ENCODE results near the gene TMC5.

Gene TMC5

DNA sequence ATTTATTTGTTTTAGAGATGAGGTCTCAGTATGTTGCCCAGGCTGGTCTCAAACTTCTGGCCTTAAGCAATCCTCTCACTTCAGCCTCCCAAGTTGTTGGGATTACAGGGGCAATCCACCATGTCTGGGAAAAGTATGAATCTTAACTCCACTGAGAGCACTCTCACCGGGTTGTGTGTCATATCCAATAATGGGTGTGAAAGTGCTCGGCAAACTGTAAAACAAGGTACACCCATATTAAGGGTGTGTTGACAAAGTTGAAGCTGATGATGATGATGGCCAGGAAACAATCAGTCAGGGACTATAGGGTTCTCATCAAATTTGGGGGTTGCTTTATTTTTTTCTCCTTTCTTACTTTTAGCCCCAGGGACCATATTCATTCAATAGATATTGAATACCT lies 25.3 kb upstream of the TMC5 start:
- TF ChIP-seq, protein P1, sequence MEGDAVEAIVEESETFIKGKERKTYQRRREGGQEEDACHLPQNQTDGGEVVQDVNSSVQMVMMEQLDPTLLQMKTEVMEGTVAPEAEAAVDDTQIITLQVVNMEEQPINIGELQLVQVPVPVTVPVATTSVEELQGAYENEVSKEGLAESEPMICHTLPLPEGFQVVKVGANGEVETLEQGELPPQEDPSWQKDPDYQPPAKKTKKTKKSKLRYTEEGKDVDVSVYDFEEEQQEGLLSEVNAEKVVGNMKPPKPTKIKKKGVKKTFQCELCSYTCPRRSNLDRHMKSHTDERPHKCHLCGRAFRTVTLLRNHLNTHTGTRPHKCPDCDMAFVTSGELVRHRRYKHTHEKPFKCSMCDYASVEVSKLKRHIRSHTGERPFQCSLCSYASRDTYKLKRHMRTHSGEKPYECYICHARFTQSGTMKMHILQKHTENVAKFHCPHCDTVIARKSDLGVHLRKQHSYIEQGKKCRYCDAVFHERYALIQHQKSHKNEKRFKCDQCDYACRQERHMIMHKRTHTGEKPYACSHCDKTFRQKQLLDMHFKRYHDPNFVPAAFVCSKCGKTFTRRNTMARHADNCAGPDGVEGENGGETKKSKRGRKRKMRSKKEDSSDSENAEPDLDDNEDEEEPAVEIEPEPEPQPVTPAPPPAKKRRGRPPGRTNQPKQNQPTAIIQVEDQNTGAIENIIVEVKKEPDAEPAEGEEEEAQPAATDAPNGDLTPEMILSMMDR (IDR thresholded peaks at IDR 0.05): no peak
- no peak for TF ChIP-seq ZFX (IDR thresholded peaks at IDR 0.05; ENCODE audit: borderline replicate concordance)
- no peak overlapping the region for H3K27ac ChIP-seq

DNA sequence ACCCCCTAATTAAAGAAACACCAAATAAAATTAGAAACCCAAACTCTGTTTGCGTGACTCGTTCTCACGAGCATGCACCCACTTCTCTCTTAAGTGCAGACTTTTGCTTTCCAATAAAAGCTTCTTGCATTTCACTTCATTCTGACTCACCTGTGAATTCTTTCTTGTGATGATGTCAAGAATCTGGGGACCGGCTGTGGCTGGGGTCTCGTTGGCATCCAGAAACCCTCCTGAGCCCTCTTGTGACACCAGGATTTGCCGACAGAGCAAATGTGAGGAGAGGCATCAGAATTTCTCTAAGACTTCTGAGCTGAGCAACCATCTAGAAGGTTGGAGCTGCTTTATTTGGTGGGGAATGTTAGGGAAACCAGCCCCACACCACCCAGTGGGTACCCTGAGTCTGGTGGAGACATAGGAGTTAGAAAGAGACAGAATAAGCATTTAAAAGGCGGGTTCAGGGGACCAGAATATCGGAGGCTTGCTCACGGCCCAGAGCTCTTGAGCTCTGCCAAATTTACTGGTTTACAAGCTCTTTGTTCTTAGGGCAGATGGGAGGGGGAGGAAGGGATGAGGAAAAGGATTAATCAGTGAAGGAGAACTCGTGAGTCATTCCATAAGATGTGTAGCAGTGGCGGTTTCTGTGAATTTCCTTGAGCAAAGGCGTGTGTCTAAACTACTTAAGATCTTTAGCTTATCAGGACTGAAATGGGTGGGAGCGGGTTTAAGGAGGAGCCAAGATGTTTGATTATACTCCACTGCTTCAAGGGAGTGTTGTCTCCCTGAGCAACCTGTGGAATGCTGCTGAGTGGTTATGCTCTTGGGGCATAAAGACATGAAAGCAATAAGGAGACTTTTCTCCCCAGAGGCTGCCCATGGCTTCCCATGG lies 24.2 kb upstream of the TMC5 start:
- peak overlapping the region; percentile 36 for H3K27ac ChIP-seq
- TF ChIP-seq, protein P1 (IDR thresholded peaks at IDR 0.05): no peak
- TF ChIP-seq ZFX (IDR thresholded peaks at IDR 0.05; ENCODE audit: borderline replicate concordance): no peak

DNA sequence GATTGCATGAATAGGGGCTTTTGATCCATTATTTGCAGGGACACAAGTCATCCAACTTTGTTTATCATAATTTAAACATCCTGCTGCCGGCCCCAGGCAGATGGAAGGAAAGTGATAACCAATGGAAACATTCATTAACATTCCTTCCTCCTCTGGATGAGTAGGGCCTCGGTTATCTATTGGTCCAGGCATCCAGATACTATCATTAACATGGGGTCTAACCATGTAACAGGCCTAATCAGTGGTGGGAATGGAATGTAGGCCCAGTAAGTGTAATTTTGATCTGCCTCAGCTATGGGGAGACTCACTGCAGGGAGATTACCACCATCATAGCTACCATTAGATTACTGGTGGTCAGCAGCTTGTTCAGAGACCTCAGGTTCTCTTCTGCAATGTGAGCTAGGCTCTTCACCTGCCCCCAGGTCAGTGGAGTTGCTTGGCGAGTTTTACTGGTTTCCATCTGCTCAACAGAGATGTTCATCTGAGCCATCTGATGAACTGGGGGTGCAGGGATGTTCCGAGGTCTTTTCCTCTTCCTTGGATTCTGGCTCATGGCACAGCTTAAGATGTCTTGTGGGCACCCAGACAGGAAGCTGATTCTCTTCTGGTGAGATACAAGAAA lies 21.9 kb upstream of the TMC5 start:
- H3K27ac ChIP-seq: peak overlapping the region; percentile 53

DNA sequence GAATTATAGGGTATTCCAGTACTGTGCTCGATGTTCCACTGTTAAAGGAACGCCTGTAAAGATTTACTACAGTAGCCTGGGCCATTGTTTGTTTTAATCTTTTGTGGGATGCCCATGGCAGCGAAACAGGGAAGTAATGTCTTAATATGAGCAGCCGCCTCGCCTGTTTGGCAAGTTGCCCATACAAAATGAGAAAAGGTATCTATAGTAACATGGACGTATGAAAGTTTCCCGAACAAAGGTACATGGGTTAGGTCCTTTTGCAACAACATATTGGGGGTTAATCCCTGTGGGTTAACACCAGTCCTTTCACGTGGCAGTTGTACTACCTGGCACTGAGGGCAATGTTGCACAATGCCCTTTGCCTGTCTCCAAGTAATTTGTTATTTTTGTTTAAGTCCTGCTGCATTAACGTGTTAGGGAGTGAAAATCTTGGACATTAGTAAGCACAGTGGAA lies 21.1 kb upstream of the TMC5 start:
- TF ChIP-seq, protein P1 (IDR thresholded peaks at IDR 0.05): no peak
- TF ChIP-seq ZFX (IDR thresholded peaks at IDR 0.05; ENCODE audit: borderline replicate concordance): no peak
- peak overlapping the region; percentile 53 for H3K27ac ChIP-seq

DNA sequence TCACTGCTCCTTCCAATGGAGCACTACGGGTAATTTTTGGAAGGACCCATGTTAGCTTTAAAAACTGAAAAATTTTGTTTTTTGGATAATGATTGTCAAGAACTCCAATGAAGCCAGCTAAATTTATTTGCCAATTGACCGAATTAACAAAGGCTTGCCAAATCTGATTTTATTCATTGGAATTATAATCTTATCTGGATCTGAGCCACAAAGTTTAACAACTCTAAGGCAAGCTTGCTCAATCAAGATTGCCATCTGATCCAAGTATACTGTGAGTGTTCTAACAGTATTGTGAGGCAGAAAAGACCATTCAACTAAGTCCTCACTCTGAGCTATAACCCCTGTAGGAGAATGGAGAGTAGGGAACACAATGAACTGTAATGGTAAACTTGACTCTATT lies 20.3 kb upstream of the TMC5 start:
- H3K27ac ChIP-seq: peak overlapping the region; percentile 53; the same call in 1 of the 2 replicates

DNA sequence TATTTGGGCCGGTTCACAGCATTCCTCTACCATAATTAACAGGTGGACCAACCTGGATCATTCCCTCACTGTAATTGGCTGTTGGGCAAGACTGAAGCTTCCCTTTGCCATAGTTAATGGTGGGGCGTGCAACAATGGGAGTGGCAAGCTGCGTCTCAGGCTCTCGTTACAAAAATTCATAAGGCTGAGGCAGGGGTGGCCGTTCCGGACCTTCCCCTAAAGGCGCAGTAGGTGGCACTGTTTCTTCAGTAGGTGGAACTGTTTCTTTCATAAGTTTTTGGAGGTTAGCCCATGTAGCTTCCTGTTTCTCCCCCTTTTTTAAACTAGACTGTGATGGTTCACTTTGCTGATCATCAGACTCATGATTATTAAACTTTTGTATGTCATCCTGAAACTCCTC lies 17.0 kb upstream of the TMC5 start:
- no peak for TF ChIP-seq ZFX (IDR thresholded peaks at IDR 0.05; ENCODE audit: borderline replicate concordance)
- TF ChIP-seq, protein P1 (IDR thresholded peaks at IDR 0.05): peak; percentile 81
- H3K27ac ChIP-seq: no peak overlapping the region

DNA sequence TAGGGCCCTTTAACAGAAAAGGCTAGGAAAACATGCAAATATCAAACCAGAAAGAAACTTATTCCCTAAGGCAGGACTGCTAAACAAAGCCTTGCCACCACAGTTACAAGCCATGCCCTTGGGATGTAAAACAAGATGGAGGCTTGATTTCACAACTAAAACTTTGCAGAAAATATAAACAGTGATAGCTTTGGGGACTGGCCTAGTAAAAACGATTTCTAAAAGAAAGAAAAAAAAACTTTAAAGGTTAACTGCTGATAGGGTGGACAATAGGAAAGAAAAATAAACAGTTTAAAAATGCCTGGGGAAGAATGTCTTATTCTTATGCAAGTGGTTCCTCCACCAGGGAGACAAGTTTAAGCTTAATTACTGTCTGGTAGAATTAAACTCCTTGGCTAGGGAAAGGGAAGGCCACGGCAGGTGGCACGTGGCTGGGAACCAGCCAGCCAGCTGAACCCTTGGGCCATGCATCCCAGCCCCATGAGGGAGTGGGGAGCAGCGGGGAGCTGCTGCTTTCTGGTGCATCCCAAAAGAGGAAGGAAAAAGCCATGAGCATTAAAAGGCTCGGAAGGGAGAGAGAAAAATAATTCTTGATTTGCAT lies 10.7 kb upstream of the TMC5 start:
- TF ChIP-seq, protein P1 (IDR thresholded peaks at IDR 0.05): no peak
- TF ChIP-seq ZFX (IDR thresholded peaks at IDR 0.05; ENCODE audit: borderline replicate concordance): no peak

More for the DNA sequence above, 10.7 kb upstream of the TMC5 start:
- no peak overlapping the region for H3K27ac ChIP-seq

All from 22Rv1 (cell line).